Astrocyte of the hippocampus (primary cell): ENCODE data around the gene CPSF7.
"Not testable (repeated sequence)": the region's sequence is repeated elsewhere in the genome, so short reads cannot be mapped to it uniquely, and the experiment has no call there.

Source experiments
- DNase-seq: peaks from one replicate; pipeline ENCODE4 v3.0.0; 2011; ENCODE audit warnings: low read depth, low spot score

CPSF7 gene, protein sequence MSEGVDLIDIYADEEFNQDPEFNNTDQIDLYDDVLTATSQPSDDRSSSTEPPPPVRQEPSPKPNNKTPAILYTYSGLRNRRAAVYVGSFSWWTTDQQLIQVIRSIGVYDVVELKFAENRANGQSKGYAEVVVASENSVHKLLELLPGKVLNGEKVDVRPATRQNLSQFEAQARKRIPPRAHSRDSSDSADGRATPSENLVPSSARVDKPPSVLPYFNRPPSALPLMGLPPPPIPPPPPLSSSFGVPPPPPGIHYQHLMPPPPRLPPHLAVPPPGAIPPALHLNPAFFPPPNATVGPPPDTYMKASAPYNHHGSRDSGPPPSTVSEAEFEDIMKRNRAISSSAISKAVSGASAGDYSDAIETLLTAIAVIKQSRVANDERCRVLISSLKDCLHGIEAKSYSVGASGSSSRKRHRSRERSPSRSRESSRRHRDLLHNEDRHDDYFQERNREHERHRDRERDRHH

DNA sequence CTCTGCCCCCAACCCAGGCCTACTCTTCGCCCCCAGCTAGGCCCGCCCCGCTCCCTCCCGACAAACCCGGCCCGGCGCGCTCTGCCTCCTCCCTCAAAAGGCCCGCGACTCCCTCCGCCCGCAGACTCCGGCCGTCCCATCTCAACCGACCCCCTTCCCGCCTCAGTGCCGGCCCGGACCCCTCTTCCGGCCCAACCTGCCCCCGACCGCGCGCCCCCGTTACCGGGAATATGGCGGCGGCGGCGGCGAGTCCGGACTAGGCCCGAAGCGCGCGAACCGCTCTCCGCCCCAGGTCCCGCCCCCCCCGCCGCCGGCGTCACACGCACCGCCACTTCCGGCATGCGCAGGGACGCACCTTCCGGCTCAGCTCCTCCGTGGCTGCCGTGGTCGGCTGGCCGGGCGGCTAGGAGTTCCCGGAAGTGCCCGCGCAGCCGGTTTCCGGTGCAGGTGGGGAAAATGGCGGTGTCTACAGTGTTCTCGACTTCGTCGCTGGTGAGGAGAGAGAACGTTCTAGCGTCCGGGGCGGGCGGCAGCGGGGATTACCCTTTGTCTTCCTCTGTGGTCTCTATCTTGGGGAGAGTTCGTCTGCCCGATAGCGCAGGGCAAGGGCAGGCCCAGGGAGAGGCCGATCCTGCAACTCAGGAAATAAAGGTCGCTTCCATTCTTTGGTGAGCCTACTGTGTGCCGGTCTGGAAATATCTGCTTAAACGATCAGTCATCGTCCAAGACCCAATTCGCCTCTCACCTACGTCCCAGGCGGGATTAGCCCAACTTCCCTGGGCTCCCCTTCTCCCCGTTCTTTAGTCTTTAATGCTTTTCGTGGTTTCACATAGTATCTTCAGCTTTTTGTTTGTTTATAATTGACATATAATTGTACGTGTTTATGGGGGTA, at the start of gene CPSF7, which contains the start of gene SDHAF2:
TSS of gene CPSF7 (minus strand) at position 285 of the 892 bp plus-strand sequence. CDS start 740 bp downstream, outside the sequence.
TSS of gene SDHAF2 (plus strand) at position 434 of the 892 bp plus-strand sequence. CDS start at position 457, 23 bp downstream.
- DNase-seq = peak; percentile 99

DNA sequence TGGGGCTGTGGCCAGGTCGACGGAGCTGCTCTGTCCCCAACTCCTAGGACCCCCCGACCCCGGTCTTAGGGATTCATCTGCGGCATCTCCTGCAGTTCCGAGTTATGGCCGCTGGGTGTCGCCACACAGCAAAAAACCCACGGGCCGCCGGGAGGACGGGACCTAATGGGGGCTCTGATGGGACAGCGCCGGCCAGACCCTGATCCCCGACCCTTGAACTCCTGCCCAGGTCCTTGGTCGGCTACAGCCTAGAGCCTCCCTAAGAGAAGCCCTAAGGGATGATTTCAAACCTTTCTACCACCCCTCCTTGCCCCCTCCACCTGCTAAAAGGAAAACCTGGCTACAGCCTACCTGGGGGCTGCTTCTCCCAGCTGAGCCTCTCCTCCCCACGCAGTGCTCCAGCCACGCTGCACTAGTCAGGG, 48.0 kb upstream of the CPSF7 start:
- peak; percentile 58 for DNase-seq

DNA sequence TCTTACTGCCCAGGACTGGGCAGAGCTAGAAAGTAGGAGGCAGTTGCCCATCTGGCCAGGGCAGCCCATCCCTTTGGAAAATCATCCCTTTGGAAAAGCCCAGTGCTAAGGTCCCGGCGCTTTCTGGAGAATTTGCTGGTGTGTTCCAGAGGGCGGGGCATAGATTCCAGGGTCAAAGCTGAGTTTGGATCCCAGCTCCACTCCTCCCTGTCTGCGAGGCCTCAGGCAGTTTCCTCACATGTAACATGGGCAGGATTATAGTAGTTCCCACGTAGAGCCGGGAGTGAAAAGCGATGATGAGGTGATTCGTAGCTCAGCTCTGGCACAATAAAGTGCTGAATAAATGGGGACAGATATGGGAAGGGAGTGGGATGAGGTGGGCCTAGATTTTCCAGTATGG, 47.4 kb upstream of the CPSF7 start:
- DNase-seq = no peak

DNA sequence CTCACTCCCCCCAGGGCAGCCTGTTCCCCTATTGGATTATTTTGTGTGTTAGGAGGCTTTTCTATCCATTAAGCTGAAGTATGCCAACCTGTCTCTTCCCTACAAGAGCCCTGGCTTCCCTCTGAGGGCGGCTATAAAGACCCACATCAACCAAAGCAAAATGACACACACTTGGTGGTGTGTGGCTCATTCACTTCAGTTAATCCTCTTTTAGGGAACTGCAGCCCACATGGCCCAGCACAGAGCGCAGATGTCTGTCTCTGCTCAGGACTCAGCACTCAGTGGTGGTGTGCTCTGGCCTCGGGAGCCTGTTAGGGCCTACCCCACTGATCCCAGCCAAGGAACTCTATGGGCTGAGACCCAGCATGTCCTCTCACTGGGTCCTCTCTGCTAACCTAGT, 46.6 kb upstream of the CPSF7 start:
- no peak for DNase-seq

DNA sequence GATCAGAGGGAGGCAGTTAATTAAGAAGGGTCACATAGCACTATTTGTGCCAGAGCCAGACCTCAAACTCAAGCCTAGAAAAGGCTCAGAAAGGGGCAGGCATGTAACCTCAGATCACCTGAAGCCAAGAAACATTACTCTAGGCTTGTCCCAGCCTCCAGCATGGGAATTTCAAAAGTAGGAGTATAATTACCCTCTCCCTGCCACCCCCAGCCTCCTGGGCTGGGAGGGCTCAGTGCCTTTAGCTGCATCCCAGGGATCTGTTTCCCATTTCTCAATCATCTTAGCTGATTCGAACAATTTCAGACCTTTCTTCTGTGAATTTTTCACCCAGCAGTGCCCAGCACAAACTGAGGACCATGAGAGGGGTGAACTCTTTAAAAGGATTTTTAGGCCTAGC, 45.7 kb upstream of the CPSF7 start:
- DNase-seq = no peak

DNA sequence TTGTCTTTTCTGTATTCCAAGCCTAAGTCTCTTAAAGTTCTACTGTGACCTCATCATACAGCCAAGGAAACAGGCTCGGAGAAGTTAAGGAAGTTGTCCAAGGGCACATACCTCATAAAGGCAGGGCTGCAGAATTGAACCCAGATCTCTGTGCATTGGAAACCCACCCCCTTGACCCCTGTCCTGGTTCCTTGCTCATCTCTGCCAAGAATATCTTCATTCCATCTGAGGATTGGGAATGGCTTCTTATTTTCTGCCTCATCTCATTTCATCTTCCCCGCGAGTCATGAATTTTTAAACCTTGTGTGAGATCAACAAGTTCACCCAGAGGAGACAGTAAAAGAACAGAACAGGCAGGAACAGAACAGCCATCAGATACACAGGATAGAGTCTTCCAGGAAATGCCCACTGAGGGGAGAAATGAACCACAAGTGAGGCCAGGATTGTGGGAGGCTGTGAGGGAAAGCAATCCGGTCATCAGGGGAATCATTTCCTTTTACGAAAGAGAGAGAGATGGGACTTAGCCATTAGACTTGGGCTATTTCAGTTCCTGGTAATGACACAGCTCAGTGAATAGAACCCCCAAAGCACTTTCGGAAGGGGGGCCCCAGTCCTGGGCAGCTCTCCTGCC, 44.4 kb upstream of the CPSF7 start:
- no peak for DNase-seq

DNA sequence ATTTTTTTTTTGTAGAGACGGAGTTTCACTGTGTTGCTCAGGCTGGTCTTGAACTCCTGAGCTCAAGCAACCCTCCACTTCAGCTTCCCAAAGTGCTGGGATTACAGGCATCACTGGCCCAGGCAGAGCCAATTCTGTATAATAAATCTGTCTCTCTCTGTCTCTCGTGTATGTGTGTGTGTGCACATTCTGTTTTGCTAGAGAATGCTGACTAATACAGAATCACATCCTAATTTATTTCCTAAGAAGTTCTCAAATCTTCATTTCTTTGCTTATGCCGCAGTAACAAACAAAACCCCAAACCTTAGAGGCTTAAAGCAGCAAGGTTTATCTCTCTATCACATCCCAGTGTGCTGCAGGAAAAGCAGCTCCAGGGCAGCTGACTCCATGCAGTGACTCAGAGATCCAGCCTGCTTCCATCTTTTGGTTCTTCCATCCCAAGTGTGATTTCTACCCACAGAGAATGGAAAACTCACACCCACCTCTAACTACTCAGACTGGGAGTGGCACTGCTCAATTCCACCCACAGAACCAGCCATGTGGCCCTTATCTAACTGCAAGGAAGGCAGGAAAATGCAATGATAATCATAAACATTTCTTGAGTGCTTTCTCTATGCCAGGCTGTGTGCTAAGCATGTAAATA, 43.7 kb upstream of the CPSF7 start:
- no peak for DNase-seq

DNA sequence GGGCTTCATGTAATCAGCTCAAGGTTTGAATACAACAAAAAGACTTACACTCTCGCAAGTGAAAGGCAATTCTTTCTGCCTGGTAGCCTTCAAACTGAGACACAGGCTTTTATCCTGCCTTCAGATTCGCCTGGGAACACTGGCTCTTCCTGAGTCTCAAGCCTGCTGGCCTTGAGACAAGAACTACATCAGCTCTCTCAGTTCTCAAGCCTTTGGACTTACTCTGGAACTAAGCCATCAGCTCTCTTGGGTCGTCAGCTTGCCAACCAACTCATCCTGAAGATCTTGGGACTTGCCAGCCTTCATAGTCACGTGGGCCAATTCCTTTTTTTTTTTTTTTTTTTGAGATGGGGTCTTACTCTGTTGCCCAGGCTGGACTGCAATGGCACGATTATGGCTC, 43.1 kb upstream of the CPSF7 start:
- DNase-seq = peak; percentile 70

DNA sequence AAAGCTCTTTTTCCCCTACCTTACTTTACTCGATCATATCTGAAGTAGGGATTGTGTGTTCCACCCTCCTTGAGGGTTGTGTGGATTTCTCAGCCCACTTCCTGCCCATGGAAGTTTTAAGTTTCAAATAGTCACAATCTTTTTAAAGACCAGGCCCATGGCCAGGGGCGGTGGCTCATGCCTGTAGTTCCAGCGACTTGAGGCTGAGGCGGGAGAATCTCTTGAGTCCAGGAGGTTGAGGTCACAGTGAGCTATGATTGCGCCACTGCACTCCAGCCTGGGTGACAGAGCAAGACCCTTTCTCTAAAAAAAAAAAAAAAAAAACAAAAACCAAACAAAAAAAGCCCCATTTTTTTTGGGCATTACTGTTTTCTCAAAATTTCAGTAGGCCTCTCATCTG, 42.5 kb upstream of the CPSF7 start:
- peak; percentile 31 for DNase-seq

DNA sequence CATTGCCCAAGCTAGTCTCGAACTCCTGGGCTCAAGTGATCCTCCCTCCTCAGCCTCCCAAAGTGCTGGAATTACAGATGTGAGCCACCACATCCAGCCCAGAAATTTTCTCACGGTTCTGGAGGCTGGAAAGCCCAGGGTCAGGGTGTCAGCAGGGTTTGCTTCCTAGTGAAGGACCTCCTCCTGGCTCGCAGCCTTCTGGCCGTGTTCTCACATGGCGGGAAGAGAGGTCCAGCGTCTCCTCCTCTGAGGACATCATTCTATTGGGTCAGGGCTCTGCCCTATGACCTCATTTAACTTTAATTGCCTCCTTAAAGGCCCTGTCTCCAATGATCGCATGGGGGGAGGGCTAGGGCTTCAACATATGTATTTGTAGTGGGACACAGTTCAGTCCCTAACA, 38.2 kb upstream of the CPSF7 start:
- DNase-seq = no peak

DNA sequence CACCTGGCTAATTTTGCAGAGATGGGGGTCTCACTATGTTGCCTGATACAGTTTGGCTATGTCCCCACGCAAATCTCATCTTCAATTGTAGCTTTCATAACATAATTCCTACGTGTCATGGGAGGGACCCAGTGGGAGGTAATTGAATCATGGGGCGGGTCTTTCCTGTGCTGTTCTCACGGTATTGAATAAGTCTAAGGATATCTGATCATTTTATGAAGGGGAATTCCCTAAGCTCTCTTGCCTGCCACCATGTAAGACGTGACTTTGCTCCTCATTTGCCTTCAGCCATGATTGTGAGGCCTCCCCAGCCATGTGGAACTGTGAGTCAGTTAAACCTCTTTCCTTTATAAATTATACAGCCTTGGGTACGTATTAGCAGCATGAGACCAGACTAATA, 37.8 kb upstream of the CPSF7 start:
- DNase-seq = not testable (repeated sequence)

DNA sequence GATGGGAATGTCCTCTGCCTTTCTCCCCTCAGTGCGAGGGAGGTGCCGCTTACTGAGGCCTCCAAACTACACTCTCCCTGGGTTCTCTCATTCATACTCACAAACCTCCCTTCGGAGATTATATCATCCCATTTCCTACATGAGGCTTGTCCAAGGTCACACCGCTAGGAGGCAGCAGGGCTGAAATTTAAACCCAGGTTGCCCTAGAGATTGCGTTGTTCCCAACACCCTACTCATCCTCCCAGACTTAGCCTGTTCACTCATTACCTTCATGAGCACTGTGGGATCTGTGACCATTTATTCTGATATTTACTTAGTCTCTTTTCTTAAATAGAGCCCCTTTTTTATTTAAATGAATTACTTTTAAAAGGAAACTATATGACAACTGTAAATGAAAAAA, 31.2 kb upstream of the CPSF7 start:
- no peak for DNase-seq

DNA sequence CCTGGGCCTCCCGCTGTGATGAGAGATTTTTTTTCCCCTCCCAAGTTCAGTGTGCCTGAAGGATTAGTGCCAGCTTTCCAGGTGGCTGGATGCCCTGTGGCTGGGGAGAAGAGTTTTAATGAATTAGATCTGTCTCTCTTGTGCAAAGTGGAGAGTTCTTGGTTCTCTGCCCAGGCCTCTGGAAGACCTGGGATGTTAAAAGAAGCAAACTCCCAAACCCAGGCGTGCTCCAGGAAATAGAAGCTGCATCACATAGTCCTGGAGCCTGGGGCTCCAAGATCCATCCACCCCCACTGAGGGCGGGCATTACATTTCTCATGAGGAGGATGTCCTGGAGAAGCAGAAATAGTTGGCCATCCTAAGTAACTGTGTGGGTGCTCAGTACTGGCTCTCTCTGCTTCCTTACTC, 30.7 kb upstream of the CPSF7 start:
- DNase-seq = peak; percentile 68

DNA sequence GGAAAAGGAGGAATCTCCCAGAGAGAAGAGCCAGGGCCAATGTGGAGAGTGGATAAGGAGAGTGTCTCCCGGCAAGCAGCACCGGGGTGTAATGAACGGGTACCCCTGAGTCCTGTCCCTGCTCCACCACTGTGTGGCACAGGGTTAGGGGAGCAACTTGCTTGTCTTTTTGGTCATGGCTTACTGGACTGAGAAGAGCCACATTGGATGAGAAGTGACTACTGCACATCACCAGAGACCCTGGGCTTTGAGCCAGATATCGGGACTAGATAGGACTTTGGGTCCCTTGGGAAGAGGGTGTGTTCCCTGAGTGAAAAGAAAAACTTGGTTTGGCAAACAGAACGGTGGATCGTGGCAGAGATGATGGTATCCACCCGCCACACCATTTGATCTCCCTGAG, 24.7 kb upstream of the CPSF7 start:
- DNase-seq = no peak

DNA sequence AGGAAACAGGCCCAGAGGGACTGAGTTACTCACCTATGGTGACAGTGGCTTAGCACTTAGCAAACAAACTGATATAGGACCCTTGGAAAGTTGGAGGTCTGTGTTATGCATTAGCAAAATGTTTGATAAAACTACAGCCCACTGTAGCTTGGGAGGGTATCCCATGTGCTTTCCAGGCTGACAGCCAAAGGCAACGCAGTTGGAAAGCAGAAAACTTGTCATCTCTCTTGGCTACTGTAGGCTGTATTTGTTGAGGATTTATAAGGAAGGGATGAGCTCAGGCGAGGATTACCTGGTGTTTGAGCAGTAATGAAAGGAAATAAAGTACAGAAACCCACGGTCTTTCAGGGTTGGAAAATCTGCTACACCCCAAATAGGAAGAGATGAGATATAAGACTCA, 23.9 kb upstream of the CPSF7 start:
- no peak for DNase-seq

DNA sequence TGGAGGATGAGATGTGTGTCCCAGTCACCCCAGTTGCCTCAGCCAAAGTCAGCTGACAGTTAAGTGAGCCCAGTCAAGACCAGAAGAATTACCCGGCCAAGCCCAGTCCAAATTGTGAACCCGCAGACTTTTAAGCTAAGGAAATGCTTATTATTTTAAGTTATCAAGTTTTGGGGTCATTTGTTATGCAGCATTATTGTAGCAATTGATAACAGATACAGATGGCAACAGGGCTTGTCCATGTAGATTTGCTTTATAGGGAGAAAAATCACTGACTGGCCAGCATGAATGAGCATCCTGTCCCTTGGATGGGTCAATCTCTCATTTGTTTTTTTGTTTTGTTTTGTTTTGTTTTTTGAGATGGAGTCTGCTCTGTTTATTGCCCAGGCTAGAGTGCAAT, 23.1 kb upstream of the CPSF7 start:
- no peak for DNase-seq

DNA sequence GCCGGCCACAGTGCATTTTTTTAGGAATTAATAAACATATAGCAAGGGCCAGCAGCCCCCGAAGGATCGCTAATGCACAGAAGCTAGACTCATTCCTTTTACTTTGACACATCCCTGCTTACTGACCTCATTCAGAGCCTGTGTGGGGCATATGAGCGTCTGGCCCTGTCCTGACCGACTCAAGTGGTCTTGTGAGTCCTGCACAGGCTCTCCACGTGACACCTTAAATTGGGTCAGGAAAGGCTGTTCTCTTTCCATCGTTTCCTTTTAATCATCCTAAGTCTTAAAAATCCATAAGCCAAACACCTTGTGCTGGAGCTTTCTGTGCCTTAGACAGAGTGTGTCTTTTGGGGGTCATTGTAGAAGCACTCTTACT, 18.8 kb upstream of the CPSF7 start:
- DNase-seq = no peak

DNA sequence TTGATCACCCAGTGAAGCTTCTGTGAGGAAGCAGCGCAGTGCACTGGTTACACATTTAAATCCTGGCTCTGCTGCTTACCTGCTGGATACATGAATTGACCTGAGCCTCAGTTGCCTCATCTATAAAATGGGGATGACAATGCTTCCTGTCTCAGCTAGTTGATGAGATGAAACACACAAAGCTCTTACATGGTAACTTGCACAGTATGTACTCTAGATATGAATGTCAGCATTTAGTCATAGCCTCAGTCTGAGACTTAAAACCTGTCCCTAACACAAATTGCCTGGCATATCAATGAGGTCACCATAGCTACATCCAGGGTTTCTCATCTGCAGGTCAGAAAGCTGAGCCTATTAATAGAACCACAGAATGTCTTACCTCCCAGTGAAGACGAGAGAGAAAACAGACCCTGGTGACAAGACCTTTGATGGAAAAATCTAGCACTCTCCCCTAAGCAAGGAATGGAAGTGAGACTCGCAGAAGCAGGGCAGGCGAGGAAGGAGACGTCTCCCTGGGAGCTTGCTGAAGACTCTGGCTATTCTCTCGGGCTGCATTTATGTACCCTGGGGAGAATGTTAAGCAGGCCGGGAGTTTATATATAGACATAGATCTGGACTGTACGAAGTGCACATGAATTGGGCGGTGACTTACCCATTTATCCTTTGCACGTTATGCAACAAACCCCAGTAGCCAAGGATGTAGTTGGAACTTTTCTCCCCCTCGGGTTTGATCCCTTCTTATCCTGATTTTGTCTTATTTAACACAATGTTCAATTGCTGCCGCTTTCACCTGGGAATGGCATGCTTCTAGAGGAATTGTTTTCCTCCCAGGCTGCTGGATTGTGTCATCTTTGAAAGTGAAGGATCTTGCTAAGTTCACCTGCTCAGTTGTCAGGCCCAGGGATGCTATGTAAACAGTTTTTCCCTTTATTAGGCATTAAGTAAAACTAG, 18.1 kb upstream of the CPSF7 start:
- no peak for DNase-seq

DNA sequence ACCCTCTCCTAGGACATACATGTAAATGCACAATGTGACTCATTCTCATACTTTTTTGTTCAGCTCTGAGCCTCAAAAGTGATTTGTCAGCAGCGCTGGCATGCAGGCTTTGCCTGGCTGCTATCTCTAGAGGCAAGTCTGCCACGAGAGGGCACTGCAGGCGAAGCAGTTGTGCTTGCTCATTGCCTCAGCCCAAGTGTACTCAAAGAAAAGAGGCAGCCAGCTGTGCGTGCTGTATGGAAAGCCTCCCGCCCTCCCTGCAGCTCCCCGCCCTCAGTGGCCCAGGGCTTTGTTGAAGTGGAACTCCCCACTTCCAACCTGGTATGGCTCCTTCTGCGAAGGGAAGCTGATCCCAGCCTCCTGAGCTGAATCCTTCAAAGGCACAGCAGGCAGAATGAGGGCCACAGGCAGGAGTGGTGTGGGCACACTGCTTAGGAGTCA, 16.5 kb upstream of the CPSF7 start:
- DNase-seq = peak; percentile 97

DNA sequence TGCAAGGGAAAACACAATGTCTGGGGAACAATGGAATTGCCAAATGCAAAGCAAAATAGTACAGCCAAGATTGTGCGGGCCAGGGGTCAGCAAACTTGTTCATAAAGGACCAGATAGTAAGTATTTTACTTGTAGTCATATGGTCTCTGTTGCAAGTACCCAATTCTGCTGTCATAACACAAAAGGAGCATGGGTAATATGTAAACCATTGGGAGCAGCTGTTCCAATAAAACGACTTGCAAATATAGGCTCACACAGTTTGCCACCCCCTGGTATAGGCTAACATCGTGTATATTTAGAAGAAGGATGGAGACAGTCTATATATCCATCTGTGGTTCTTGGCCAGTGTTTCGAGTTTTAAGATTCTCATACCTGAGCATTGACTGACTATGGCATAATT, 15.7 kb upstream of the CPSF7 start:
- no peak for DNase-seq
